ENCODE data around the gene HCFC1R1. TPM values are rescaled to one million over a fixed set of nuclear protein-coding genes. Genes with fewer than 3 reads are reported as not detected.

HCFC1R1 gene
- total and polyA plus RNA-seq, 4 donors, result 88.5 to 303 (median 199) TPM

DNA sequence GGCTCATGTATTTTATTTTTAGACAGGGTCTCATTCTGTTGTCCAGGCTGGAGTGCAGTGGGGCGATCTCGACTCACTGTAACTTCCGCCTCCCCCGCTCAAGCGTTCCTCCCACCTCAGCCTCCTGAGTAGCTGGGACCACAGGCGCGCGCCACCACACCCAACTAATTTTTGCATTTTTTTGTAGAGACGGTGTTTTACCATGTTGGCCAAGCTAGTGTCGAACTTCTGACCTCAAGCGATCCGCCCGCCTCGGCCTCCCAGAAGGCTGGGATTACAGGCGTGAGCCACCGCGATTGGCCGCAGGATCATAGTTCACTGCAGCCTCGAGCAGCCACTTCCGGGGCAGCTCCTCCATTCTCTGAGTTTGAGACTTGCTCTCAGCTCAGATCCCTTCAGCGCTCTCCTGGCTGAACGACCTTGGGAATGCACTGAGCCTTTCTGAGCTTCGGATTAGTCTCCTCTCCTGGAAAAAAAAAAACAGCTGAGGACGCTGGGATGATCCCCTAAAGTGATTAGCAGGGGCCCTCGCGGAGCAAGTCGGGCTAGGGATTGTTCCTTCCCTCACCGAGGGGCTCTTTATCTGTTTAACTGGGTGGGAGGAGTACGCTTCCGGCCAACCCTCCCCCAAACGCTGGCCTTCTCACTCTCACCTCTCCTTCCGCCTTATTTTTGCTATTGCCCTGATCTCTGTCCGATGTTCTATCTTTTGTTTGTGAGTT is 42.4 kb downstream of the HCFC1R1 start:
- H3K27ac ChIP-seq (ENCODE audit: low read depth in 1 of 2, low read length in 2 of 2), result no peak overlapping the region
- no peaks in the 10 kb centered on the region for H3K27me3 ChIP-seq (ENCODE audit: control insufficient read depth in 1 of 2, insufficient read depth in 2 of 2, low read length in 1 of 2)
- H3K4me3 ChIP-seq (ENCODE audit: low read length in 2 of 2), result no peak overlapping the region
- ATAC-seq (ENCODE audit: low FRiP score) (no peak), DNase-seq (peak in 1 of 2 donors; percentile 50)
- intact Hi-C loops (cut with DNase I), result no loop called here
- H3K4me1 ChIP-seq (ENCODE audit: control insufficient read depth in 1 of 2, insufficient read depth in 2 of 2, low read length in 2 of 2), result no peaks in the 10 kb centered on the region
- 53 to 55% methylated on average over 33 of the region's 33 CpGs for WGBS, 2 donors
- no peaks in the 10 kb centered on the region for H3K9me3 ChIP-seq (ENCODE audit: control insufficient read depth, low read length)
- H3K36me3 ChIP-seq (ENCODE audit: control insufficient read depth in 1 of 2, insufficient read depth in 2 of 2, low read length in 1 of 2), result no peaks in the 10 kb centered on the region

DNA sequence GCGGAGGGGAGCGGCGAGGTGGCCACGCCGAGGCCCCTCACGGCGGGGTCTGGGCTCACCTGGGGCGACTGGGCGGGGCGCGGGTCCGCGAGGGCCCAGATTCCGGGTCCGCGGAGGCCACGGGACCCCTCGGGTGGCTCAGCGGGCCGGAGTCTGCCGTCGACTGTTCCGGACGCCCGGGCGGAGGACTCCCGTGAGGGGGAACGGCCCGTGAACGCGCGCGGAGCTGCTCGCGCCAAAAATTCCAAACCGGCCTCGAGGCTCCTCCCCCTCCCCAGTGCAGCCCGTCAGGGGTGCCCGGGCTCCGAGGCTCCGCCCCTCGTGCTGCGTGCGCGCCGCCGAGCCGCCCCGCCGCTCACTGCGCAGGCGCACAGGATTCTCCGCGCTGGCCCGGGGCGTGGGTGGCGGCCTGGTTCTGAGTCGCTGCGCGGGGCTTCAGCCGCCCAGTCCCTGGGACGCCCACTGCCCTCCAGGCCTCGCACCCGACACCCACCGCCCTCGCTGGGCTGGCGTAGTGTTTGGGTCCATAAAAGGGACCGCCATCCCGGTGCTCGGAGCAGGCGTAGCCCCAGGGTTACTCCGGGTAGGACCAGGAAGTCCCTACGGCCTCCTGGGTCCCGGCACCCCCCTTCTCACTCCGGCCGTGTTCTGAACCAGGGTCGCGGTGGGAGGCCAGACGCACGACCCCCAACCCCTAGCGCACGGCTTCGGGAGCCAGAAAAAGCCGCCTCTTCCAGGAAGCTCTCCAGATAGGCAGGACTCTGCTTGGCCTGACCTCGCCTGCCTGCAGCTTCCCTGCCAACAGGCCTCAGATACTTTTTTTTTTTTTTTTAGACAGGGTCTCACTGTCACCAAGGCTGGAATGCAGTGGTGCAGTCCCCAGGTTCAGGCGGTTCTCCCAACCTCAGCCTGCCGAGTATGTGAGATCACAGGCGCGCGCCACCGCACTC is 43.2 kb downstream of the HCFC1R1 start, which contains the start of gene PKMYT1:
Gene PKMYT1 (minus strand): TSS at position 220 of the 950 bp plus-strand sequence. CDS start 789 bp downstream, outside the sequence.
- Histone ChIP-seq H3K4me3 (ENCODE audit: low read length in 2 of 2) (peak within 1 kb of the TSS; percentile 34 to 42), H3K4me1 (ENCODE audit: control insufficient read depth in 1 of 2, insufficient read depth in 2 of 2, low read length in 2 of 2) (no peaks in the 10 kb centered on the region), H3K27me3 (ENCODE audit: control insufficient read depth in 1 of 2, insufficient read depth in 2 of 2, low read length in 1 of 2) (no peaks in the 10 kb centered on the region), H3K36me3 (ENCODE audit: control insufficient read depth in 1 of 2, insufficient read depth in 2 of 2, low read length in 1 of 2) (no peaks in the 10 kb centered on the region), H3K9me3 (ENCODE audit: control insufficient read depth, low read length) (no peaks in the 10 kb centered on the region), H3K27ac (ENCODE audit: low read depth in 1 of 2, low read length in 2 of 2) (peak within 1 kb of the TSS in 1 of 2 donors; percentile 34)
- intact Hi-C loops (cut with DNase I), result no loop called here
- DNase-seq, result peak; percentile 94 to 98
- peak; percentile 95 for ATAC-seq (ENCODE audit: low FRiP score)
- WGBS, 2 donors, result 5 to 10% methylated on average over 51 to 91 of the region's 91 CpGs

DNA sequence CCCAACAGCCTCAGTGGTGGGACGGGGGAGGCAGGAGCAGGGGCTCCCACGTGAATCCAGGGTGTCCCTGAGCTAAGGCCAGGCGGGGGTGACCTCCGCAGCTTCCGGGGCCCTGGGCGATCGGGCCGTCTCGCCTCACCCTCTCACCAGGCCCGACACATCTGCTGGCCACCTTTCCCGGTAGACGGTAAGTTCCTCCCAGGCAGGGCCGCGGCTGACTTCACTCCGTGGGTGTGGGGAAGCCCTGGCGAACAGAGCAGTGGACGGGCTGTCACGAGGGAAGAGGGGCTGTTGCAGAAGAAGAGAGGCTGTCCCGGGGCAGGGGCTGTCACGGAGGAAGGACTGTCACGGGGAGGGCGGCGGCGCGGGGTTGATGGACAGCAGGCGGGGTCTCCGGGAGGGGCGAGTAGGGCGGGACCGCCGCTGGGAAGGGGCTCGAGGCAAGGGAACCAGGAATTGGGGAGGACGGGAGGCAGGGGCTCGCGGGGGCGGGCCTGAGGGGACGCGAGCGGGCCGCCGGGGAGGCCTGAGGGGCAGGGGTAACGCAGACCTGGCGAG is 44.0 kb downstream of the HCFC1R1 start:
- intact Hi-C loops (cut with DNase I), result no loop called here
- no peaks in the 10 kb centered on the region for H3K4me1 ChIP-seq (ENCODE audit: control insufficient read depth in 1 of 2, insufficient read depth in 2 of 2, low read length in 2 of 2)
- H3K27ac ChIP-seq (ENCODE audit: low read depth in 1 of 2, low read length in 2 of 2), result no peak overlapping the region
- no peak for ATAC-seq (ENCODE audit: low FRiP score)
- 7% methylated on average over 34 to 43 of the region's 43 CpGs for WGBS, 2 donors
- H3K27me3 ChIP-seq (ENCODE audit: control insufficient read depth in 1 of 2, insufficient read depth in 2 of 2, low read length in 1 of 2), result no peaks in the 10 kb centered on the region
- peak in 1 of 2 donors; percentile 58 for DNase-seq
- H3K9me3 ChIP-seq (ENCODE audit: control insufficient read depth, low read length), result no peaks in the 10 kb centered on the region
- no peaks in the 10 kb centered on the region for H3K36me3 ChIP-seq (ENCODE audit: control insufficient read depth in 1 of 2, insufficient read depth in 2 of 2, low read length in 1 of 2)
- no peak overlapping the region for H3K4me3 ChIP-seq (ENCODE audit: low read length in 2 of 2)

DNA sequence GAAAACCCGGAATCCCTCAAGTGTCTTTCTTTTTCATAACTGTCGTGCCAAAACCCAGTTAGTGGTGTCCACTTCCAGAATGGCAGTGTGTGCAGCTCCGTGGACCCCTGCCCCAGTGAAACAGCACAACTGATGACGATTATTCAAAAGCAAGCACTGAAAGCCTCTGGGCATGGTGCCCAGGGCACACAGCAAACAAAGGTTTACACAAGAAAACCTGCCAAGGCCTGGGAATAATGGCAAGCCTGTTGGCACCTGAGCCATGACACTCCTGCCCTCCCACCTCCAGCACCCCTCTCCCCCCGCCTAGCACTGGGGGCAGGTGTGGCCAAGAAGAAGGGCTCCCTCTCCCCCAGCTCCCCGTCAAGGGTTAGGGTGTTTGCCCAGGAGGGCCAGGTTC is 46.3 kb downstream of the HCFC1R1 start:
- no peaks in the 10 kb centered on the region for H3K36me3 ChIP-seq (ENCODE audit: control insufficient read depth in 1 of 2, insufficient read depth in 2 of 2, low read length in 1 of 2)
- H3K4me1 ChIP-seq (ENCODE audit: control insufficient read depth in 1 of 2, insufficient read depth in 2 of 2, low read length in 2 of 2), result no peaks in the 10 kb centered on the region
- H3K27ac ChIP-seq (ENCODE audit: low read depth in 1 of 2, low read length in 2 of 2), result no peak overlapping the region
- 67 to 75% methylated on average over 6 of the region's 6 CpGs for WGBS, 2 donors
- no peaks in the 10 kb centered on the region for H3K9me3 ChIP-seq (ENCODE audit: control insufficient read depth, low read length)
- intact Hi-C loops (cut with DNase I), result no loop called here
- H3K4me3 ChIP-seq (ENCODE audit: low read length in 2 of 2), result no peak overlapping the region
- DNase-seq (no peak), ATAC-seq (ENCODE audit: low FRiP score) (no peak)
- H3K27me3 ChIP-seq (ENCODE audit: control insufficient read depth in 1 of 2, insufficient read depth in 2 of 2, low read length in 1 of 2), result no peaks in the 10 kb centered on the region

DNA sequence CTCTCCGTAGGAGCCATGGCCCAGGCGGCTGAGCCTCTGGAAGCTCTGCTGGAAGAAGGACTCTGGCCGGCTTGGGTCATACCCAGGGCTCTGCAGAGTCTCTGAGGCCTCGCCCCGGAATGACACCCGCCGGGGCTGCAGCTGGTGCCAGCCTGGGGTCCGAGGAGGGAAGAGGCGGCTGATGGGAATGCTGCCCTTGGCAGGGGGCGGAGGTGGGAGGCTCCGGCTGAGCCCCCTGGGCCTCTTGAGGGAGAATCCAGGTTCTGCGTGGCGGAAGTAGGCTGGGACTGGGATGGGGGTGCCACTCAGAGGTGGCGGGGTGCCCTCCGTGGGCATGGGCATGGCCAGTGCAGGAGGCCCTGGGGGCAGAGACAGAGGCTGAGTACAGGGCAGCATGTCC is 47.1 kb downstream of the HCFC1R1 start:
- Histone ChIP-seq H3K4me3 (ENCODE audit: low read length in 2 of 2) (no peak overlapping the region), H3K27me3 (ENCODE audit: control insufficient read depth in 1 of 2, insufficient read depth in 2 of 2, low read length in 1 of 2) (no peaks in the 10 kb centered on the region), H3K36me3 (ENCODE audit: control insufficient read depth in 1 of 2, insufficient read depth in 2 of 2, low read length in 1 of 2) (no peaks in the 10 kb centered on the region), H3K4me1 (ENCODE audit: control insufficient read depth in 1 of 2, insufficient read depth in 2 of 2, low read length in 2 of 2) (no peaks in the 10 kb centered on the region), H3K27ac (ENCODE audit: low read depth in 1 of 2, low read length in 2 of 2) (no peak overlapping the region), H3K9me3 (ENCODE audit: control insufficient read depth, low read length) (no peaks in the 10 kb centered on the region)
- DNase-seq, result no peak
- no peak for ATAC-seq (ENCODE audit: low FRiP score)
- intact Hi-C loops (cut with DNase I), result no loop called here
- 93 to 95% methylated on average over 15 of the region's 15 CpGs for WGBS, 2 donors

DNA sequence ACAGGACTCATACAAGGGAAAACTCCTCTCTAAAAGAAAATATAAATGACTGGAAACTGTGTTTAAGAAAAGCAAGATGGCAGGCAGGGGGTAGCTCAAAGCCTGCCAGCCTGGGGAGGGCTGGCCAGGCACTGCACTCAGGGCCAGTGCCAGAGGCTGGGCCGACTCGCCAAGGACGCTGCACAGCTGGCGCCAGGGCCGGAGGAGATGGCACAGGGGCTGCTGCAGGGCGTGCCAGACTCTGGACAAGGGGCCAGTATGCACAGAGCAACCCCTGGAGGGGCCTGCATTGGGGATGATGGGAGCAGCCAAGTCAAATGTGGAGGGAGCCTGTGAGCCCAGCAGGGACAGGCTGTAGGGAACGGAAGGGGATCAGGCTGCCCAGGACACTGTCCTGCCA is 47.5 kb downstream of the HCFC1R1 start:
- WGBS, 2 donors, result 82 to 93% methylated on average over 7 of the region's 7 CpGs
- Histone ChIP-seq H3K36me3 (ENCODE audit: control insufficient read depth in 1 of 2, insufficient read depth in 2 of 2, low read length in 1 of 2) (no peaks in the 10 kb centered on the region), H3K4me1 (ENCODE audit: control insufficient read depth in 1 of 2, insufficient read depth in 2 of 2, low read length in 2 of 2) (no peaks in the 10 kb centered on the region), H3K9me3 (ENCODE audit: control insufficient read depth, low read length) (no peaks in the 10 kb centered on the region), H3K27me3 (ENCODE audit: control insufficient read depth in 1 of 2, insufficient read depth in 2 of 2, low read length in 1 of 2) (no peaks in the 10 kb centered on the region), H3K4me3 (ENCODE audit: low read length in 2 of 2) (no peak overlapping the region), H3K27ac (ENCODE audit: low read depth in 1 of 2, low read length in 2 of 2) (no peak overlapping the region)
- intact Hi-C loops (cut with DNase I), result no loop called here
- DNase-seq (no peak), ATAC-seq (ENCODE audit: low FRiP score) (no peak)

DNA sequence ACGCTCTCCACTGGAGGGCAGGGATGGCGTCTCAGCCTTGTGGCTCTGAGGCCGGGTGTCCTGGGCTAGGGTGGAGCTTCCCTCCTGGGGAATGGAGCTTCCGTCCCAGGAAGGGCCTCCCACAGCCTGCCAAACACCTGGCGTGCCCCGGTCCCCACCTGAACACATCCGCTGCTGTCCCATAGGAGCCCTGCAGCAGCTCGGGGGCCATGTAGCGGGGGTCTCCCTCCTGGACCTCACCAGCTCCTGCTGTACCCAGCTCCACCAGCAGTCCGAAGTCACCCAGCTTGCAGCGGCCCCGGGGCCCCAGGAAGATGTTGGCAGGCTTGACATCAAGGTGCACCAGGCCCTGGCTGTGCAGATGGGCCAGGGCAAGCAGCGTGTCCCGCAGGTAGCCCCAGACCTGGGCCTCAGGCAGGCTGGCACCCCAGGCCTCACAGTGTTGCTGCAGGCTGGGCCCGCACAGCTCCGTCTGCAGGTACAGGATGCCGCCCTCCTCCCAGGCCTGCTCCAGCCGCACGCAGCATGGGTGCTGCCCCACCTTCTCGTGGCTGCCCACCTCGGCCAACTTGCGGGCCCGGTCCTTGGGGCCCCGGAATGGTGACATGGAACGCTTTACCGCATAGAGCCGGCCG is 48.5 kb downstream of the HCFC1R1 start:
- H3K27ac ChIP-seq (ENCODE audit: low read depth in 1 of 2, low read length in 2 of 2), result no peak overlapping the region
- intact Hi-C loops (cut with DNase I), result no loop called here
- no peaks in the 10 kb centered on the region for H3K27me3 ChIP-seq (ENCODE audit: control insufficient read depth in 1 of 2, insufficient read depth in 2 of 2, low read length in 1 of 2)
- H3K36me3 ChIP-seq (ENCODE audit: control insufficient read depth in 1 of 2, insufficient read depth in 2 of 2, low read length in 1 of 2), result no peaks in the 10 kb centered on the region
- 95% methylated on average over 28 of the region's 28 CpGs for WGBS, 2 donors
- DNase-seq (no peak), ATAC-seq (ENCODE audit: low FRiP score) (no peak)
- no peaks in the 10 kb centered on the region for H3K9me3 ChIP-seq (ENCODE audit: control insufficient read depth, low read length)
- H3K4me1 ChIP-seq (ENCODE audit: control insufficient read depth in 1 of 2, insufficient read depth in 2 of 2, low read length in 2 of 2), result no peaks in the 10 kb centered on the region
- H3K4me3 ChIP-seq (ENCODE audit: low read length in 2 of 2), result no peak overlapping the region

DNA sequence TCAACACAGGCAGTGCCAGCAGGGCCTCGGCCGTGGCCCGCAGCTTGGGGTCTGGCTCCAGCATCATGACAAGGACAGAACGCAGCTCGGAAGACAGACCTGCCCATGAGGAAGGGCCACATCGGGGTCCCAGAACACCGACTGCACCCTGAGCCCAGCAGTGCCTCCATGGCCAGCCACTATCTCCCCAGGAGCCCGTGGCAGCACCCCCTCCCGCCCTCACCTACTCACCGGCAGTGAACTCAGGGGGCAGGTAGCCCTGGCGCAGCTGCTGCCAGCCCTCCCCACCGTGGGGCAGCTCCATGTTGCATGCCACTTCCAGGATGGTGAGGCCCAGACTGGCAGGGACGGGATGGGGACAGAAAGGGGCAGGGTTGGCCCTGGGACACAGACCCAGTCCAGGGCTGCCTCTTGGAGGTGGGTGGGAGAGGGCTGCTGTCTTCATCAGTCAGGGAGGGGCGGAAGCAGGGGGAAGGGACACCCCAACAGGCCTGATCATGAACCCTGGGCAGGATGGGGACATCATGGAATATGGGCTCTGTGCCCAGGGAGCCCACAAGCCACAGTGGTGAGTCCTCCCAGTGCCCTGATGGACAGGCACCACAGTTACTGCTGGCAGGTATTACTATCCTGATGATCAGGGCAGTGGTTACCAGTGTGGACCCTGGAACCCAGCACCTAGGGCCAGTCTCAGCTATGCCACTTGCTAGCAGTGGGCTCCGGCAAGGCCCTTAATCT is 49.3 kb downstream of the HCFC1R1 start:
- no peaks in the 10 kb centered on the region for H3K27me3 ChIP-seq (ENCODE audit: control insufficient read depth in 1 of 2, insufficient read depth in 2 of 2, low read length in 1 of 2)
- ATAC-seq (ENCODE audit: low FRiP score), result no peak
- H3K36me3 ChIP-seq (ENCODE audit: control insufficient read depth in 1 of 2, insufficient read depth in 2 of 2, low read length in 1 of 2), result no peaks in the 10 kb centered on the region
- no peak overlapping the region for H3K4me3 ChIP-seq (ENCODE audit: low read length in 2 of 2)
- H3K9me3 ChIP-seq (ENCODE audit: control insufficient read depth, low read length), result no peaks in the 10 kb centered on the region
- intact Hi-C loops (cut with DNase I), result no loop called here
- H3K27ac ChIP-seq (ENCODE audit: low read depth in 1 of 2, low read length in 2 of 2), result no peak overlapping the region
- 91 to 94% methylated on average over 15 of the region's 15 CpGs for WGBS, 2 donors
- DNase-seq, result no peak
- H3K4me1 ChIP-seq (ENCODE audit: control insufficient read depth in 1 of 2, insufficient read depth in 2 of 2, low read length in 2 of 2), result no peaks in the 10 kb centered on the region

Data from aorta (tissue), 5 donors.